HG03565 (cell line): Measurements from ENCODE around the gene EDN1.

Experiments used
- ATAC-seq: cut with Tn5 transposase; IDR thresholded peaks from one replicate; pipeline ENCODE4 v1.9.1; 2021; ENCODE audit warnings: mild to moderate bottlenecking, moderate library complexity; ENCODE audit not compliant: unreplicated experiment

EDN1 gene

GRCh38 chr6:12344961-12345693 lies 55.0 kb downstream of the EDN1 start:
- no peak for ATAC-seq

GRCh38 chr6:12345694-12346058 lies 55.5 kb downstream of the EDN1 start:
- no peak for ATAC-seq
